Activated naive CD4-positive, alpha-beta T cell treated with anti-CD3 and anti-CD28 coated beads, Interleukin-2, amount 10 ng/mL, durations not matched to agents 7 days and 5 days (primary cell): ENCODE measurements around the gene MYO1D.
A peak's percentile ranks its signal among the peaks of the same experiment; 100 is the strongest.
"Not testable (repeated sequence)": the region's sequence is repeated elsewhere in the genome, so short reads cannot be mapped to it uniquely, and the experiment has no call there.

Experiments
- CTCF ChIA-PET: fragments of 350-600 bp; sonication (Branson Sonifier 250); formaldehyde crosslinking; loops from one replicate; lab custom pipeline; 2021; ENCODE audit warnings: antibody characterized with exemption; lab: Charles Lee
- DNase-seq: peaks from one replicate; pipeline ENCODE4 v3.0.0-alpha.2; 2020
- H3K27ac Mint-ChIP-seq: one replicate; pipeline ENCODE4 v1.8.0; 2021; ENCODE audit warnings: mild to moderate bottlenecking, moderate library complexity, mixed read lengths
- H3K27me3 Mint-ChIP-seq: one replicate; pipeline ENCODE4 v1.8.0; 2021; ENCODE audit warnings: mild to moderate bottlenecking, mixed read lengths
- H3K36me3 Mint-ChIP-seq: one replicate; pipeline ENCODE4 v1.8.0; 2021; ENCODE audit warnings: mixed read lengths
- H3K4me1 Mint-ChIP-seq: one replicate; pipeline ENCODE4 v1.8.0; 2021; ENCODE audit warnings: mixed read lengths
- H3K4me3 Mint-ChIP-seq: one replicate; pipeline ENCODE4 v1.8.0; 2021; ENCODE audit warnings: mild to moderate bottlenecking, moderate library complexity, mixed read lengths
- H3K9me3 Mint-ChIP-seq: one replicate; pipeline ENCODE4 v1.8.0; 2021; ENCODE audit warnings: mixed read lengths

MYO1D gene

DNA sequence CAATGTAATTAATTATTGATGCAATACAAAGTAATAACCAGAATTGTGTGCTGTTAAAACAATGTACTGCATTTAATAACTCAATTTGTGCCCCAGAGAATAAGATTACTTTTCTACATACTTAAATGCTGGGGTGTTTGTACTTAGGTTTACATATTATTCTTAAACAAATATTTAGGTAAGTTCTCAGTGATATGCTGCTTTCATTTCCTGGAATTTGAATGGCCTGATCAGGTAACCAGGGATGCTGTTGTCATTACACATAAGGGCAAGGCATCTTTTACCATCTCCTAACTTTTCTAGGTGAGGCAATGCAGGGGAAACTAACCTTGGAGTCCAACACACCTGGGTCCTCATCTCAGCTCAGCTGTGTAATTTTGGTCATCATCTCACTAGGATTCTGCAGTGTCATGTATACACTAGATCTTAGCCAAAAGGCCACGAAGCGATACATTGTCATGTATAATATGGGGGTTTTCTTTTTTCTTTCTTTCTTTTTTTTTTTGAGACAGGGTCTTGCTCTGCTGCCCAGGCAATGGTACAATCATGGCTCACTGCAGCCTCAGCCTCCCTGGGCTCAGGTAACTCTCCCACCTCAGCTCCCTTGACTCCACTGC lies 45.2 kb downstream of the MYO1D start:
- no peak overlapping the region for H3K27ac Mint-ChIP-seq
- H3K4me3 Mint-ChIP-seq = no peak overlapping the region
- peaks cover 3% of the 10 kb centered on the region for H3K27me3 Mint-ChIP-seq
- no peak for DNase-seq
- peaks cover 12% of the 10 kb centered on the region for H3K4me1 Mint-ChIP-seq
- no peaks in the 10 kb centered on the region for H3K9me3 Mint-ChIP-seq
- CTCF ChIA-PET = interaction anchor here (0.6 kb wide), 1 partner anchor 14 kb away, joined by 3 read pairs; no protein-coding TSS in a partner anchor
- H3K36me3 Mint-ChIP-seq = no peaks in the 10 kb centered on the region

DNA sequence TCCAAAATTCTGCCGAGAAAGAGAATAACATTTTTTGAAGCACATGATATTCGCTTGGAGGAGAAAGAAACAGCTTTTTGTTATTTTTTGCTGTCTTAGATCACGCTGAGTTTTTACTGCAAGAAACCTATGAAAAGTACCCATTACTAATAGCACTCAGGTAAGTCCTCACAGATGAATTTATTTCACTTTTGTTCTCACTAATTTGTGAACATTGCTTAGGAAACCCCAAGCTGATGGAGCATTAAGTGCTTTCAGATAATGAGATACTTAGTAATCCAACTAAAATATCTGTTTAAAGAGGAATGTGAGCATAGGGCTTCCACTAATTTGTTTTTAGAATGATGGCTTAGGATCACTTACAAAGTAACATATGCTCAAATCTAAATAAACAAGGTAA lies 45.7 kb downstream of the MYO1D start:
- Mint-ChIP-seq H3K27me3 (peaks cover 4% of the 10 kb centered on the region), H3K4me1 (peaks cover 12% of the 10 kb centered on the region)
- CTCF ChIA-PET = no interaction called here

DNA sequence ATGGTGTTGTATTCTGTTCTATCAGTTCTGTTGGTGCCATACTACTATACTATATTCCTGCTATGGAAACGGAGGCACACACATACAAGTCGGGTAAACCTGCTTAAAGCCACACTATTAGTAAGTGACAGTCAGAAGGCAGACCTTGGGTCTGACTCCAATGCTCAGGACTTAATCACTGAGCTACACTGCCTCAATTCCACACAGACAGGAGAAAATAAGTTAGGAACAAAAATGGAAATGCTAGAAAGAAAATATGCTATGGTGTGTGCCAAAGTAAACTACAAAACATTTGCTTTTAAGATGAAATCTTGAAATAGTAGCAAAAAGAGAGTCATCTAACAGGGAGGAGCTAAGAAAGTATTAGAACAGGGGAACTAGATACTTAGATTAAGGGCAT lies 48.1 kb downstream of the MYO1D start:
- Mint-ChIP-seq H3K9me3 (no peaks in the 10 kb centered on the region), H3K27me3 (peaks cover 7% of the 10 kb centered on the region), H3K36me3 (no peaks in the 10 kb centered on the region), H3K27ac (no peak overlapping the region), H3K4me1 (peaks cover 12% of the 10 kb centered on the region), H3K4me3 (no peak overlapping the region)
- no peak for DNase-seq
- CTCF ChIA-PET = interaction anchor here (1.1 to 2.9 kb wide), 2 partner anchors 9 to 48 kb away, joined by 3 to 7 read pairs; partner anchors contain the start of gene MYO1D

More for the DNA sequence above, 45.7 kb downstream of the MYO1D start:
- H3K27ac Mint-ChIP-seq = no peak overlapping the region
- H3K4me3 Mint-ChIP-seq = no peak overlapping the region
- DNase-seq = no peak
- H3K36me3 Mint-ChIP-seq = no peaks in the 10 kb centered on the region
- H3K9me3 Mint-ChIP-seq = no peaks in the 10 kb centered on the region

DNA sequence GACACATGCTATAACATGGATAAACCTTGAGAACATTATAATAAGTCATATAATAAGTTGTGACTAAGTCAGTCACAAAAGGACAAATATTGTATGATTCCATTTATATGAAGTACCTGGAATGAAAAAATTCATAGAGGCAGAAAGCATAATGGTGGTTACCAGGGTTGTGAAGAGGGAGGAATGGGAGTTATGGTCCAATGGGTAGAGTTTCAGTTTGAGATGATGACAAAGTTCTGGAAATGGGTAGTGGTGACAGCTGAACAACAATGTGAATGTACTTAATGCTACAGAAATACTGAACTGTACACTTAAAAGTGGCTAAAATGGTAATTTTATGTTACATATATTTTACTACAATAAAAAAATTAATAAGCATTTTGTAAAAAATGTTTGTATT lies 49.7 kb downstream of the MYO1D start:
- CTCF ChIA-PET = no interaction called here
- no peak for DNase-seq
- no peak overlapping the region for H3K4me3 Mint-ChIP-seq
- H3K27me3 Mint-ChIP-seq = peaks cover 12% of the 10 kb centered on the region
- peaks cover 14% of the 10 kb centered on the region for H3K4me1 Mint-ChIP-seq
- no peaks in the 10 kb centered on the region for H3K9me3 Mint-ChIP-seq
- no peak overlapping the region for H3K27ac Mint-ChIP-seq
- no peaks in the 10 kb centered on the region for H3K36me3 Mint-ChIP-seq

DNA sequence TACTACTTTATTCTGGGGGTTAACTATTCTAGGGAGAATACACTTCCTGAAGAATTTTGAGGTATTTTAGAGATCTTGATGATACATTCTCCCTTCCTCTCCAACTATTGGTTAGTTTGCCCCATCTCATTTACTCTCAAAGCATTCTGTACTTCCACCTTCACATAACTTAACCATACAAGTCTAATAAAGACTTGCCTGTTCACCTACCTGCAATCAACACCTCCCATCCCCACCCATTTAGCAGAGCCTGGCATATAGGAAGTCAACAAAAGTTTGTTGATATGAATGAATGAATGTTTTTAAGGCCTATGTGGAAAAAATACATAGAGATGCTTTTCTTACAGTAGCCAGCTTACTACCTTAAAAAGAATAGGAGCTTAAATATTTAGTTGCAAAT lies 50.8 kb downstream of the MYO1D start:
- peaks cover 12% of the 10 kb centered on the region for H3K27me3 Mint-ChIP-seq
- no peaks in the 10 kb centered on the region for H3K9me3 Mint-ChIP-seq
- no peak overlapping the region for H3K4me3 Mint-ChIP-seq
- no peaks in the 10 kb centered on the region for H3K36me3 Mint-ChIP-seq
- no peak overlapping the region for H3K27ac Mint-ChIP-seq
- CTCF ChIA-PET = no interaction called here
- no peak for DNase-seq
- peaks cover 14% of the 10 kb centered on the region for H3K4me1 Mint-ChIP-seq

DNA sequence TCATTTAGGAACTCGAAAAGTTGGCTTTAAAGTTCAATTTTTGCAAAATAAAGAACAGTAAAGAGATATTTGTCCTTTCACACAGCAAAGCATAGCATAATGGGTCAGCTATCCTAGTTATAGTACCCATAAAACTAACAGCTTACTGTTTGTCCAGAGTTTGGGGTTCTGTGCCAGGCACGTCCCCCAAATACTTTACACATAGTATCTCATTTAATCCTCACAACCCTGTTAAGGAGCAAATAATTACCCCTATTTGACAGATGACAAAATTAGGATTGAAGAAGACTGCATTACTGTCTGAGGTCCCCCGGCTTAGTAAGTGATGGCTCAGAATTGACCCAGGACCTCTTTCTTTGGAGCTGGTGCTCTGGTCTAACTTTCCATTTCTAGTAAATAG lies 52.6 kb downstream of the MYO1D start:
- H3K27me3 Mint-ChIP-seq = peaks cover 12% of the 10 kb centered on the region
- H3K4me1 Mint-ChIP-seq = peaks cover 14% of the 10 kb centered on the region
- H3K27ac Mint-ChIP-seq = no peak overlapping the region
- no peaks in the 10 kb centered on the region for H3K9me3 Mint-ChIP-seq
- no peaks in the 10 kb centered on the region for H3K36me3 Mint-ChIP-seq
- CTCF ChIA-PET = interaction anchor here (1.1 to 1.4 kb wide), 2 partner anchors 52 to 112 kb away, joined by 3 to 6 read pairs; partner anchors contain the start of gene MYO1D
- H3K4me3 Mint-ChIP-seq = no peak overlapping the region
- no peak for DNase-seq

DNA sequence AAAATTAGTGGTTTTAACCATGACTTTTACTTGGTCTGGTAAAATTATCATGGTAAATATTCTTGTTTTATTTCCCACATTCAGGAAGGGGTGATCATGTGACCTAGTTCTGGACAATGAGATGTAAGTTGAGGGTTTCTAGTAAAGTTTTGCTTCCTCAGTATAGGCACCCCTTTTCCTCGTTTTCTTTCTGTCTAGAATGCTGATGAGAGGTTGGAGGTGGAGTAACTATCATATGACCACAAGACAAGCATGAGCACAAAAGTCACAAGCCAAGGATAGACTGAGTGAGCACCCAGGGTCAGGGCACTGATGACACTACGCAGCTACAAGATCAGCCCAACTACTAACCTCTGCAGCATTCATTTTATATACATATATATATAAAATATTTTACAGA lies 53.9 kb downstream of the MYO1D start:
- H3K4me3 Mint-ChIP-seq = no peak overlapping the region
- peaks cover 21% of the 10 kb centered on the region for H3K27me3 Mint-ChIP-seq
- no peaks in the 10 kb centered on the region for H3K9me3 Mint-ChIP-seq
- DNase-seq = no peak
- H3K4me1 Mint-ChIP-seq = peaks cover 5% of the 10 kb centered on the region
- CTCF ChIA-PET = no interaction called here
- H3K27ac Mint-ChIP-seq = no peak overlapping the region
- H3K36me3 Mint-ChIP-seq = no peaks in the 10 kb centered on the region

DNA sequence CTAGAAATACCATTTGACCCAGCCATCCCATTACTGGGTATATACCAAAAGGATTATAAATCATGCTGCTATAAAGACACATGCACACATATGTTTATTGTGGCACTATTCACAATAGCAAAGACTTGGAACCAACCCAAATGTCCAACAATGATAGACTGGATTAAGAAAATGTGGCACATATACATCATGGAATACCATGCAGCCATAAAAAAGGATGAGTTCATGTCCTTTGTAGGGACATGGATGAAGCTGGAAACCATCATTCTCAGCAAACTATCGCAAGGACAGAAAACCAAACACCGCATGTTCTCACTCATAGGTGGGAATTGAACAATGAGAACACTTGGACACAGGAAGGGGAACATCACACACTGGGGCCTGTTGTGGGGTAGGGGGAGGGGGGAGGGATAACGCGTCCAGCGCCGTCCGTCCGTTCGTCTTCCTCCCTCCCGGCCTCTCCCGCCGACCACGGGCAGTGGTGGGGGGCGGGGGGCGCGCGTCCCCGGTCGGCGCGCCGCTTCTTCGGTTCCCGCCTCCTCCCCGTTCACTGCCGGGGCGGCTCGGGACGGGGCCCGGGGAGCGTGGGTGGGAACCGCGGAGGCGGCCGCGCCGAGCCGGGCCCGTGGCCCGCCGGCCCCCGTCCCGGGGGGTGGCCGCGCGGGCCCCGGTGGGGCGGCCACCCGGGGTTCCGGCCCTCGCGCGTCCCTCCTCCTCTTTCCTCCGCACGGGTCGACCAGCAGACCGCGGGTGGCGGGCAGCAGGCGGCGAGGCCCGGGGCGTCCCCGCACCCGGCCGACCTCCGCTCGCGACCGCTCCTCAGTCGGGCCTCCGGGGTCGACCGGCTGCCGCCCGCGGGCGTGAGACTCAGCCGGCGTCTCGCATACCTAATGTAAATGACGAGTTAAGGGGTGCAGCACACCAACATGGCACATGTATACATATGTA lies 54.7 kb downstream of the MYO1D start:
- H3K36me3 Mint-ChIP-seq, H3K4me3 Mint-ChIP-seq, H3K4me1 Mint-ChIP-seq, H3K9me3 Mint-ChIP-seq, CTCF ChIA-PET, H3K27ac Mint-ChIP-seq: not testable (repeated sequence)
- DNase-seq = peak; percentile 44
- peaks cover 21% of the 10 kb centered on the region for H3K27me3 Mint-ChIP-seq

DNA sequence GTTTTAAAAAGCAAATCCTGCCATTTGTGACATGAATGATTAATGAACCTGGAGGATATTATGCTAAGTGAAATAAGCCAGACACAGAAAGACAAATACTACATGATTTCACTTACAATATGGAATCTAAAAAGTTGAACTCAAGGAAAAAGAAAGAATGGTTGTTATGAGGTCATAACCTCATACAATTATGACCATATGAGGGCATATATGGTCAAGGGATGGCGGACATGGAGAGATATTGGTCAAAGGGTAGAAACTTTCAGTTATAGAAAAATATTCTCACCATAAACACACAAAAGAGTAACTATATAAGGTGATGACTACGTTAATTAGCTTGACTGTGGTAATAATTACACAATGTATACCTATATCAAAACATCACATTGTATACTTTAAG lies 56.5 kb downstream of the MYO1D start:
- H3K4me3 Mint-ChIP-seq = no peak overlapping the region
- H3K36me3 Mint-ChIP-seq = no peaks in the 10 kb centered on the region
- H3K27me3 Mint-ChIP-seq = peaks cover 17% of the 10 kb centered on the region
- peaks cover 2% of the 10 kb centered on the region for H3K4me1 Mint-ChIP-seq
- no peak overlapping the region for H3K27ac Mint-ChIP-seq
- no peak for DNase-seq
- CTCF ChIA-PET = interaction anchor here (0.8 kb wide), 1 partner anchor 57 kb away, joined by 4 read pairs; no protein-coding TSS in a partner anchor
- no peaks in the 10 kb centered on the region for H3K9me3 Mint-ChIP-seq

DNA sequence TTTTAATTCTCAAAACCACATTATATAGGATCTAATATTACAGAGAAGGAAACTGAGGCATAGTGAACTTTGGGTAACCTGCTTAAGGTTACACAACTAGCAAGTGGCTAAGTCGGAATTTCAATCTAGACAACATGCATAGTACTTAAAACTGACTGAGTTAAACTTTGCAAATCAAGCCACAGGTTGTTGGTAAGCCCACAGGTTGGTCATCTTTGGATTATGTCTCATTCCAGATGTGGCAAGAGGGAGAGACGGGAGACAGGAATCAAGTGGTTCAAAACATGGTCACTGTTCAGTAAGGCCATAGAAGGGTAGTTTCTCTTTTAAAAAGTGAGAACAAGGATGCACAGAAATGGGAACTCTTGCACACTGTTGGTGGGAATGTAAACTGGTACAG lies 57.1 kb downstream of the MYO1D start:
- Mint-ChIP-seq H3K27me3 (peaks cover 14% of the 10 kb centered on the region), H3K4me1 (peaks cover 2% of the 10 kb centered on the region), H3K4me3 (no peak overlapping the region)

DNA sequence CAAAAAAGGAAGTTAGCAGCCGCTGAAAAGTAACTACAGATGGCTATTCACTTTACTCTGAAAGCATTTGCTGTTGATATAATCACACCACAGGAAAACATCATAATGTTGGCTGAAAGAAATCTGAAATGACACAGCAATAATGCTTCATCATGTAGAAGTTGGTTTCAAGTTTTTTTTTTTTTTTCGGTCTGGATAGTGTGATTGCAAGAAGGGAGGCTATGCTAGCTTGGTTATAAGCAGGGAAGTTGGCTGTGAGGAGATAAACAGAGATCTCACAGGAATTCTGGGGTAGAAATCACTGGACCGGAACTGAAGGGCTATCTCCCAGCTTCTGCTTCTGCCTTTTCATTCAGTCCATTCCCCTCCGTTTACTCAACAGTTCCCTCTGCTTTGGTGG lies 57.9 kb downstream of the MYO1D start:
- H3K9me3 Mint-ChIP-seq = no peaks in the 10 kb centered on the region
- CTCF ChIA-PET = no interaction called here
- H3K36me3 Mint-ChIP-seq = no peaks in the 10 kb centered on the region
- peaks cover 14% of the 10 kb centered on the region for H3K27me3 Mint-ChIP-seq
- H3K4me3 Mint-ChIP-seq = no peak overlapping the region
- H3K4me1 Mint-ChIP-seq = peaks cover 4% of the 10 kb centered on the region
- H3K27ac Mint-ChIP-seq = no peak overlapping the region
- no peak for DNase-seq

More for the DNA sequence above, 57.1 kb downstream of the MYO1D start:
- Mint-ChIP-seq H3K9me3 (no peaks in the 10 kb centered on the region), H3K27ac (no peak overlapping the region), H3K36me3 (no peaks in the 10 kb centered on the region)
- CTCF ChIA-PET = no interaction called here
- no peak for DNase-seq

DNA sequence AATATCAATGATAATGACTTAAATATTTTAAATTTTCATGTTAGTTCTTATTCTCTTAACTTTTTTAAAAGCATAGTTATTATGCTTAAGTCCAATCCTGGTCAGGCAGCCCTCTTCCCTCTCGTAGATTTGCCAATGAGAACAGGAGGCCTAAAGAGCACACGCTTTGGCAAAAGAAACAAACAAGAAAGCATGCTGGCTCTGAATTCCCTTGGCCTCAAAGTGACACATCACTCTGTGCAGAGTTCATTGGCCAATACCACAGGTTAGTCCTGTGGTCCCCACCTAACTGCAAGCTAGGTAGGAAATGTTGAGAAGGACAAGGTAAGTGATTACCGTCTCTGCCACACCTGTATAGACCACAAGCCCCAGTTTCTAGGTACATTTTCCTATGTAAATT lies 61.5 kb downstream of the MYO1D start:
- Mint-ChIP-seq H3K27me3 (peaks cover 10% of the 10 kb centered on the region), H3K27ac (no peak overlapping the region), H3K4me3 (no peak overlapping the region), H3K36me3 (no peaks in the 10 kb centered on the region), H3K9me3 (no peaks in the 10 kb centered on the region), H3K4me1 (peaks cover 2% of the 10 kb centered on the region)
- DNase-seq = no peak
- CTCF ChIA-PET = interaction anchor here (1.1 kb wide), 1 partner anchor 32 kb away, joined by 3 read pairs; no protein-coding TSS in a partner anchor

DNA sequence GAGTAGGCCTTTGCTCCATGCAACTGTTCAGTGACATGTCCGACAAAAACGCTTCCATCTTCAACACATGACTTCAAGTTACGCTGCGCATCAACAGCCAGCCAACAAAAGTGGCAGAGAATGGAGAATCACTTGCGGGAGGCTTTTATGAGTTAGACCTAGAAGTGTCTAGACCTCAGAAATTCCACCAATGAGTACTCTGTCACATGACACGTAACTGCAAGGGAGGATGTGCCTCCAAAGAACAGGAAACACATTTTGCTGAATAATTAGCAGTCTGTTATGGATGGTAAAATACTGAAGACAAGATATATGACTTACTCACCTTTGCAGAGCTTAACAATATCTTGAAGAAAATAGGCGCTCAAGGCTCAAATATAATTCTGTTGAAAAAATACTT lies 62.1 kb downstream of the MYO1D start:
- DNase-seq = no peak
- Mint-ChIP-seq H3K27ac (no peak overlapping the region), H3K4me1 (peaks cover 4% of the 10 kb centered on the region), H3K9me3 (no peaks in the 10 kb centered on the region), H3K27me3 (peaks cover 10% of the 10 kb centered on the region), H3K4me3 (no peak overlapping the region), H3K36me3 (no peaks in the 10 kb centered on the region)
- CTCF ChIA-PET = interaction anchor here (1.1 kb wide), 1 partner anchor 32 kb away, joined by 3 read pairs; no protein-coding TSS in a partner anchor

DNA sequence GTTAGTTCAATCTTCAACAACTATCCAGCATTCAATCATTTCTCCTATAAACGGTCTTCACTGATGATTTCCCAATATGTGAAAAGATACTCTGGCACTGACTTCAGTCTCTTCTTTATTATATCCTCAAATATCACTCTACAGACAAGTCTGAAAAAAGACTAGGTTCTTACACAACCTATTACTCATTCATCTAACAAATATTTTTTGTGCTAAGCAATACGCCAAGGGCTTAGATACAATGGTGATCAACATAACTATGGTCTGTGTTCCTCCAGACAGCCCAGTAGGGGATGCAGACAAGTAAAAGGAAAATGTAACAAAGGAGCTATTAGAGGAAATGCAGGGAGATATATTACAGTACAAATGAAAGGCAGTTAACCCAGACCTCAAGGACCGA lies 63.9 kb downstream of the MYO1D start:
- peaks cover under 1% of the 10 kb centered on the region for H3K27me3 Mint-ChIP-seq
- no peak overlapping the region for H3K27ac Mint-ChIP-seq
- CTCF ChIA-PET = no interaction called here
- H3K9me3 Mint-ChIP-seq = no peaks in the 10 kb centered on the region
- DNase-seq = no peak
- peaks cover 6% of the 10 kb centered on the region for H3K4me1 Mint-ChIP-seq
- H3K4me3 Mint-ChIP-seq = no peak overlapping the region
- H3K36me3 Mint-ChIP-seq = no peaks in the 10 kb centered on the region
